ENCODE data around the gene TFAP2A. TPM values are rescaled to one million over a fixed set of nuclear protein-coding genes. Genes with fewer than 3 reads are reported as not detected.

Gene TFAP2A
- 0.90 TPM for polyA plus RNA-seq
- long read RNA-seq, donor 1, result 0 reads
- long read RNA-seq, donor 2, result 0 reads
- long read RNA-seq, donor 3, result 0 reads
- long read RNA-seq, donor 4, result 0 reads
- long read RNA-seq, donor 5, partial matches to known transcripts, result 0 of 1 reads
- long read RNA-seq, donor 5, other reads (novel, unspliced or antisense), result 0 of 1 reads
- long read RNA-seq, donor 6, result 0 reads
- long read RNA-seq, donor 7, result 0 reads
- long read RNA-seq, donor 8, result 0 reads
- long read RNA-seq, donor 9, partial matches to known transcripts, result 0 of 1 reads
- long read RNA-seq, donor 9, other reads (novel, unspliced or antisense), result 0 of 1 reads
- long read RNA-seq, donor 10, result 0 reads
- long read RNA-seq, donor 11, result 0 reads

GRCh38 chr6:10414756-10415616, at the start of gene TFAP2A:
Gene TFAP2A, minus strand, starts transcription at chr6:10415074. Its CDS starts 83 bp downstream, at chr6:10414991.
- H3K27ac ChIP-seq (ENCODE audit: low read length), result no peak within 1 kb of the TSS
- DNase-seq, result no peak

GRCh38 chr6:10463491-10464481, 48.9 kb upstream of the TFAP2A start:
- Histone ChIP-seq H3K27ac (ENCODE audit: low read length) (no peak overlapping the region), H3K9me3 (ENCODE audit: control insufficient read depth, low read depth, low read length) (no peaks in the 10 kb centered on the region), H3K36me3 (ENCODE audit: control insufficient read depth, insufficient read depth, low read length) (no peaks in the 10 kb centered on the region), H3K4me3 (ENCODE audit: low read length) (no peak overlapping the region), H3K4me1 (ENCODE audit: control insufficient read depth, insufficient read depth, low read length) (no peaks in the 10 kb centered on the region), H3K27me3 (ENCODE audit: control insufficient read depth, insufficient read depth, low read length) (peaks cover 16% of the 10 kb centered on the region)
- DNase-seq, result no peak
- WGBS (ENCODE audit: insufficient coverage, low lambda C conversion rate), result 68% methylated on average over 5 of the region's 16 CpGs

More at GRCh38 chr6:10414756-10415616, at the start of gene TFAP2A:
- peaks cover 40% of the 10 kb centered on the region for H3K4me1 ChIP-seq (ENCODE audit: control insufficient read depth, insufficient read depth, low read length)
- H3K9me3 ChIP-seq (ENCODE audit: control insufficient read depth, low read depth, low read length), result peaks cover 37% of the 10 kb centered on the region
- no peak within 1 kb of the TSS for H3K4me3 ChIP-seq (ENCODE audit: low read length)
- H3K36me3 ChIP-seq (ENCODE audit: control insufficient read depth, insufficient read depth, low read length), result no peaks in the 10 kb centered on the region
- no CpG with 5 or more reads among the region's 58 CpGs for WGBS (ENCODE audit: insufficient coverage, low lambda C conversion rate)
- peaks cover 99% of the 10 kb centered on the region for H3K27me3 ChIP-seq (ENCODE audit: control insufficient read depth, insufficient read depth, low read length)

- 100% methylated on average over 1 of the region's 12 CpGs for WGBS (ENCODE audit: insufficient coverage, low lambda C conversion rate)
- Histone ChIP-seq H3K36me3 (ENCODE audit: control insufficient read depth, insufficient read depth, low read length) (no peaks in the 10 kb centered on the region), H3K4me3 (ENCODE audit: low read length) (no peak overlapping the region), H3K9me3 (ENCODE audit: control insufficient read depth, low read depth, low read length) (no peaks in the 10 kb centered on the region), H3K4me1 (ENCODE audit: control insufficient read depth, insufficient read depth, low read length) (no peaks in the 10 kb centered on the region), H3K27me3 (ENCODE audit: control insufficient read depth, insufficient read depth, low read length) (peaks cover 16% of the 10 kb centered on the region), H3K27ac (ENCODE audit: low read length) (no peak overlapping the region)
- DNase-seq, result no peak
Observed at GRCh38 chr6:10463040-10463439, 48.2 kb upstream of the TFAP2A start.

GRCh38 chr6:10461850-10462249, 47.0 kb upstream of the TFAP2A start:
- H3K27ac ChIP-seq (ENCODE audit: low read length), result no peak overlapping the region
- 88% methylated on average over 1 of the region's 1 CpG for WGBS (ENCODE audit: insufficient coverage, low lambda C conversion rate)
- H3K4me3 ChIP-seq (ENCODE audit: low read length), result no peak overlapping the region
- DNase-seq, result no peak
- H3K9me3 ChIP-seq (ENCODE audit: control insufficient read depth, low read depth, low read length), result no peaks in the 10 kb centered on the region
- H3K27me3 ChIP-seq (ENCODE audit: control insufficient read depth, insufficient read depth, low read length), result peaks cover 16% of the 10 kb centered on the region
- H3K36me3 ChIP-seq (ENCODE audit: control insufficient read depth, insufficient read depth, low read length), result no peaks in the 10 kb centered on the region
- no peaks in the 10 kb centered on the region for H3K4me1 ChIP-seq (ENCODE audit: control insufficient read depth, insufficient read depth, low read length)

- H3K36me3 ChIP-seq (ENCODE audit: control insufficient read depth, insufficient read depth, low read length), result no peaks in the 10 kb centered on the region
- H3K4me3 ChIP-seq (ENCODE audit: low read length), result no peak overlapping the region
- H3K9me3 ChIP-seq (ENCODE audit: control insufficient read depth, low read depth, low read length), result no peaks in the 10 kb centered on the region
- WGBS (ENCODE audit: insufficient coverage, low lambda C conversion rate), result no CpG with 5 or more reads among the region's 5 CpGs
- peaks cover 14% of the 10 kb centered on the region for H3K27me3 ChIP-seq (ENCODE audit: control insufficient read depth, insufficient read depth, low read length)
- DNase-seq, result no peak
- no peaks in the 10 kb centered on the region for H3K4me1 ChIP-seq (ENCODE audit: control insufficient read depth, insufficient read depth, low read length)
- H3K27ac ChIP-seq (ENCODE audit: low read length), result no peak overlapping the region
Observed at GRCh38 chr6:10460096-10460495, 45.2 kb upstream of the TFAP2A start.

GRCh38 chr6:10458287-10458686, 43.4 kb upstream of the TFAP2A start:
- Histone ChIP-seq H3K9me3 (ENCODE audit: control insufficient read depth, low read depth, low read length) (no peaks in the 10 kb centered on the region), H3K27ac (ENCODE audit: low read length) (no peak overlapping the region), H3K27me3 (ENCODE audit: control insufficient read depth, insufficient read depth, low read length) (peaks cover 7% of the 10 kb centered on the region), H3K4me3 (ENCODE audit: low read length) (no peak overlapping the region), H3K4me1 (ENCODE audit: control insufficient read depth, insufficient read depth, low read length) (no peaks in the 10 kb centered on the region), H3K36me3 (ENCODE audit: control insufficient read depth, insufficient read depth, low read length) (no peaks in the 10 kb centered on the region)
- WGBS (ENCODE audit: insufficient coverage, low lambda C conversion rate), result no CpG with 5 or more reads among the region's 1 CpG
- DNase-seq, result no peak

- Histone ChIP-seq H3K27ac (ENCODE audit: low read length) (no peak overlapping the region), H3K36me3 (ENCODE audit: control insufficient read depth, insufficient read depth, low read length) (no peaks in the 10 kb centered on the region), H3K27me3 (ENCODE audit: control insufficient read depth, insufficient read depth, low read length) (peaks cover 5% of the 10 kb centered on the region), H3K9me3 (ENCODE audit: control insufficient read depth, low read depth, low read length) (no peaks in the 10 kb centered on the region), H3K4me3 (ENCODE audit: low read length) (no peak overlapping the region), H3K4me1 (ENCODE audit: control insufficient read depth, insufficient read depth, low read length) (no peaks in the 10 kb centered on the region)
- DNase-seq, result no peak
Observed at GRCh38 chr6:10453596-10453995, 38.7 kb upstream of the TFAP2A start.

- DNase-seq, result no peak
- Histone ChIP-seq H3K27me3 (ENCODE audit: control insufficient read depth, insufficient read depth, low read length) (peaks cover 8% of the 10 kb centered on the region), H3K27ac (ENCODE audit: low read length) (no peak overlapping the region), H3K4me3 (ENCODE audit: low read length) (no peak overlapping the region), H3K36me3 (ENCODE audit: control insufficient read depth, insufficient read depth, low read length) (no peaks in the 10 kb centered on the region), H3K9me3 (ENCODE audit: control insufficient read depth, low read depth, low read length) (no peaks in the 10 kb centered on the region), H3K4me1 (ENCODE audit: control insufficient read depth, insufficient read depth, low read length) (no peaks in the 10 kb centered on the region)
- WGBS (ENCODE audit: insufficient coverage, low lambda C conversion rate), result no CpG with 5 or more reads among the region's 11 CpGs
Observed at GRCh38 chr6:10451828-10452509, 37.1 kb upstream of the TFAP2A start.

GRCh38 chr6:10451394-10451793, 36.5 kb upstream of the TFAP2A start:
- Histone ChIP-seq H3K27ac (ENCODE audit: low read length) (no peak overlapping the region), H3K9me3 (ENCODE audit: control insufficient read depth, low read depth, low read length) (no peaks in the 10 kb centered on the region), H3K36me3 (ENCODE audit: control insufficient read depth, insufficient read depth, low read length) (no peaks in the 10 kb centered on the region), H3K27me3 (ENCODE audit: control insufficient read depth, insufficient read depth, low read length) (peaks cover 9% of the 10 kb centered on the region), H3K4me1 (ENCODE audit: control insufficient read depth, insufficient read depth, low read length) (no peaks in the 10 kb centered on the region), H3K4me3 (ENCODE audit: low read length) (no peak overlapping the region)
- WGBS (ENCODE audit: insufficient coverage, low lambda C conversion rate), result no CpG with 5 or more reads among the region's 6 CpGs
- no peak for DNase-seq
